ENCODE data around the gene ZNF891.

ZNF891 gene

DNA sequence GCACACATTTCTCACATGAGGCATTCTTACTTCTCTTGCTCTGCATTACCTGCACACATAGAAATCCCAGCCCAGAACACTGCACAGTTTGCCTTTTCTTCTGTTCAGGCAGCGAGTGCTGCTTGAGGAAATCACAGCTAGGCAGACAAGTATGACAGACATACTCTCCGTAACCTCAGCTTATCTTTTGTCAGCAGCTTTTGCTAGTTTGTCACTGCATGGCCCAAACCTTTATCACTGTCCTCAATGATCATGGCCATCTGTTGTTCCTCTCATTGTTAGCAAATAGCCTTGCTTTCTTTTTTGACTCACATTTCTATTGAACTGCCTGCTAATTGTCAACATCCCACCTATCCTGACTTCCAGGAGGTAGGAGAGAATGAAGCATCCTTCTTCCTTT, 5.7 kb upstream of the ZNF891 start:
- no peak for TF ChIP-seq CTCF (IDR thresholded peaks at IDR 0.05; ENCODE audit: control insufficient read depth, insufficient read depth, low read depth, low read length, missing control alignments)
- DNase-seq (ENCODE audit: low read depth), result no peak
- no peak overlapping the region for H3K4me3 ChIP-seq (ENCODE audit: control insufficient read depth, low read depth, low read length)

DNA sequence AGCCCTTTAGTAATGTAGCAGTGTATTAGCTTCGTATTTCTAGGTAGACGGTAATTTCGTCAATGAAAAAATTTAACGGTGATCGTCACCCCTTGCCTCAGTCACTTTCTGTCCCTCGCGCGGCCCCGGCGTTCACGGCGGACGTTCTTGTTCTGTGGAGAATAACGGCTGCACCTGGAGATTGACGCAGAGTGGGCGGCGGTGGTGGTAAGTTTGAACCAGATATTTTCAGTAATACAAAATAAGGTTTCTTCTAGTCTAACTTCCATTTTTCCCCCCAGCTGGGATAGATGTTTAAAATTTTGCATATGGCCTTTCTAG, 694 bp upstream of the ZNF891 start:
- no peak for TF ChIP-seq CTCF (IDR thresholded peaks at IDR 0.05; ENCODE audit: control insufficient read depth, insufficient read depth, low read depth, low read length, missing control alignments)
- DNase-seq (ENCODE audit: low read depth), result no peak
- H3K4me3 ChIP-seq (ENCODE audit: control insufficient read depth, low read depth, low read length), result peak overlapping the region; percentile 82

GRCh38 chr12:133129368-133130037, 571 bp downstream of the ZNF891 start:
- H3K4me3 ChIP-seq (ENCODE audit: control insufficient read depth, low read depth, low read length), result peak overlapping the region; percentile 82
- TF ChIP-seq CTCF (IDR thresholded peaks at IDR 0.05; ENCODE audit: control insufficient read depth, insufficient read depth, low read depth, low read length, missing control alignments), result no peak
- no peak for DNase-seq (ENCODE audit: low read depth)

DNA sequence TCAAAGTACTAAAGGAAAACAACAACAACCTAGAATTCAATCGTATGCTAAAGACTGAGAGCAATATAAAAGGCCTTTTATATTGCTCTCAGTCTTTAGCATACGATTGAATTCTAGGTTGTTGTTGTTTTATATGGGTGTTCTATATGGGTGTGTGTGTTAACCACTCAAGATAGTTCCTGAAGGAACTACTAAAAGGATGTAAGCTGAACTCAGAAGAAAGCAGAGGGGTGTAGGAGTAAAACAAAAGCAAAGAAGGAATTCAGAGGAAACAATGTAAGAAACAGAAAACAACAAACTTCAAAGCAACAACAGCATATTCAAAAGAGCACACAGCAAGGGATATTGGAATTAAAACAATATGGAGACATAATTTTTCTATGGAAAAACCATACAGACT, 5.4 kb downstream of the ZNF891 start:
- no peak overlapping the region for H3K4me3 ChIP-seq (ENCODE audit: control insufficient read depth, low read depth, low read length)
- no peak for TF ChIP-seq CTCF (IDR thresholded peaks at IDR 0.05; ENCODE audit: control insufficient read depth, insufficient read depth, low read depth, low read length, missing control alignments)
- no peak for DNase-seq (ENCODE audit: low read depth)

DNA sequence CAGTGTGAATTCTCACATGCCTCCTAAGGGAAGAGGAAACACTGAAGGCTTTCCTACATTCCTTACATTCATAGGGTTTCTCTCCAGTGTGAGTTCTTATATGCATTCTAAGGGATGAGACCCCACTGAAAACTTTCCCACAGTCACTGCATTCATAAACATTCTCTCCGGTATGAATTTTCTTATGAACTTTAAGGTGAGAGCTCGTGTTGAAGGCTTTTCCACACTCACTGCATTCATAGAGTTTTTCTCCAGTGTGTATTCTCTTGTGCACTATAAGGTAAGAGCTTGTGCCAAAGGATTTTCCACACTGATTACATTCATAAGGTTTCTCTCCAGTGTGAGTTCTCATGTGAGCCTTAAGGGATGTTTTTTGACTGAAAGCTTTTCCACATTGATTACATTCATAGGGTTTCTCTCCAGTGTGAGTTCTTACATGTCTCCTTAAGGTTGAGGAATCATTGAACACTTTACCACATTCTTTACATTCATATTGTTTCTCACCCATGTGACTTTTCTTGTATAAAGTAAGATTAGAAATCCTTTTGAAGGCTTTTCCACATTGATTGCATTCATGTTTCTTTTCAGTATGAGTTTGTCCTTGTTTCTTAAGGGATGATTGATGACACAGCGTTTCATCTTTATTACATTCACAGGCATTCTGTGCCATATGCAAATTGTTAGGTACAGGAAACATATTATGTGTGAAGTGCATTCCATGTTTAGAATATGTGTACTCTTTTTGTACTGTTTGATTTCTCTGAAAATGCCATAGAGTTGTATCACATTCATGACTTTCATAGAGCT, 9.5 kb downstream of the ZNF891 start:
- no peak for TF ChIP-seq CTCF (IDR thresholded peaks at IDR 0.05; ENCODE audit: control insufficient read depth, insufficient read depth, low read depth, low read length, missing control alignments)
- H3K4me3 ChIP-seq (ENCODE audit: control insufficient read depth, low read depth, low read length), result no peak overlapping the region
- no peak for DNase-seq (ENCODE audit: low read depth)

- TF ChIP-seq CTCF (IDR thresholded peaks at IDR 0.05; ENCODE audit: control insufficient read depth, insufficient read depth, low read depth, low read length, missing control alignments), result no peak
- DNase-seq (ENCODE audit: low read depth), result no peak
- H3K4me3 ChIP-seq (ENCODE audit: control insufficient read depth, low read depth, low read length), result no peak overlapping the region
Measured at GRCh38 chr12:133108150-133108549, 21.9 kb downstream of the ZNF891 start.
